HG02759 (cell line): Measurements from ENCODE around the gene AK1.
"Not testable (repeated sequence)": the region's sequence is repeated elsewhere in the genome, so short reads cannot be mapped to it uniquely, and the experiment has no call there.

Experiments
- ATAC-seq: cut with Tn5 transposase; IDR thresholded peaks from one replicate; pipeline ENCODE4 v1.9.1; 2021; ENCODE audit warnings: mild to moderate bottlenecking, moderate library complexity; ENCODE audit not compliant: unreplicated experiment

Gene AK1

DNA sequence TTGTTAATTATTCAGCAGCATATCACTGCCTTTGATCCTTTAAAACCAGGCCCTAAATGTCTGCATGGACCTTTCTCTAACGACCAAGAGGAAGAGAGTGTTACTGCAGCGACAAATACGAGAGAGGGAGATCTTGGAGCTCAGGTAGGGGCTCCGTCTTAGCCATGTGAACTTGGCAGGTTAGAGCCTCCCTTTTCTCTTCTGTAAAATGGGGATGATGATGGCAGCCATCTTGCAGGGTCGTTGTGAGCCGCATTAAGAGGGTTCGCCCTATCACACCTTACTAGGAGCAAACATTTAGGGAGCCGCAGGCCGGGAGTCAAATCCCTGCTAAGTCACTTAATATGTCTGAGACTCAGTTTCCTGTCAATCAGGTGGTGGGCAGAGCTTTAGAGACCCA lies 24.6 kb downstream of the AK1 start:
- no peak for ATAC-seq

- no peak for ATAC-seq
Measured at GRCh38 chr9:127850286-127850830, 27.1 kb downstream of the AK1 start.

GRCh38 chr9:127848756-127849504 lies 28.5 kb downstream of the AK1 start:
- no peak for ATAC-seq

DNA sequence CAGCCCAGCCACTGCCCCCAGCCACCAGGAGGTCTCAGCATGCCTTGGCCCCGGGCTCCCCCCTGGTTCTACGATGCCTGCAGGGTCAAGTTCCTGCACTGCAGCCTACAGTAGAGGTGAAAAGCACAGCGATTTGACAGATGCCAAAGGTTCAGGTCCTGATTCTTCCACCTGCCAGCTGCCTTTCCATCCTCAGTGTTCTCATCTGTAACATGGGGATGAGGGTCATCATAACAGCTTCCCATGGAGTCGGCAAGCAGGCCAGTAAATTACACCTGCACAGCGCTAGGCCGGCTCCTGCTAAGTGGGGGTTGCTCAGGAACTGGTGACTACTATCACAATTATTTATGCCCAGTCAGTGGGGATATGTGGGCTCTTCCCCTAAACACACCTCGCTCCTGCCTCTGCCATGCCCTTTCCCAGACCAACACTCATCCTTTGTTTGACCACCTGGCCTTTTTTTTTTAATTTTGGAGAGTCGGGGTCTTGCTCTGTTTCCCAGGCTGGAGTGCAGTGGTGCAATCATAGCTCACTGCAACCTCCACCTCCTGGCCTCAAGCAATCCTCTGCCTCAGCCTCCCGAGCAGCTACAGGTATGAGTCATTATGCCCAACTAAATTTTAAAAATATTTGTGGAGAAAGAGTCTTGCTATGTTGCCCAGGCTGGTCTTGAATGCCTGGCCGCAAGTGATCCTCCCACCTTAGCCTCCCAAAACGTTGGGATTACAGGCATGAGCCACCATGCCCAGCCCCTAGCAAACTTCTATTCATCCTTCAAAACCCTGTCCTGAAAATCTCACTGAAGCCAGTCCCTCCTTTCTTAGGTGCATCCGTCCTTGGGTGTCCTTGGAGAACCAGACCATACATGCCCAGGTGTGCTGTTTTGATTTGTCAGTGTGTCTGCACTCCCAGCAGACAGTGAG lies 29.4 kb downstream of the AK1 start:
- no peak for ATAC-seq

GRCh38 chr9:127847178-127847510 lies 30.3 kb downstream of the AK1 start:
- ATAC-seq = no peak

DNA sequence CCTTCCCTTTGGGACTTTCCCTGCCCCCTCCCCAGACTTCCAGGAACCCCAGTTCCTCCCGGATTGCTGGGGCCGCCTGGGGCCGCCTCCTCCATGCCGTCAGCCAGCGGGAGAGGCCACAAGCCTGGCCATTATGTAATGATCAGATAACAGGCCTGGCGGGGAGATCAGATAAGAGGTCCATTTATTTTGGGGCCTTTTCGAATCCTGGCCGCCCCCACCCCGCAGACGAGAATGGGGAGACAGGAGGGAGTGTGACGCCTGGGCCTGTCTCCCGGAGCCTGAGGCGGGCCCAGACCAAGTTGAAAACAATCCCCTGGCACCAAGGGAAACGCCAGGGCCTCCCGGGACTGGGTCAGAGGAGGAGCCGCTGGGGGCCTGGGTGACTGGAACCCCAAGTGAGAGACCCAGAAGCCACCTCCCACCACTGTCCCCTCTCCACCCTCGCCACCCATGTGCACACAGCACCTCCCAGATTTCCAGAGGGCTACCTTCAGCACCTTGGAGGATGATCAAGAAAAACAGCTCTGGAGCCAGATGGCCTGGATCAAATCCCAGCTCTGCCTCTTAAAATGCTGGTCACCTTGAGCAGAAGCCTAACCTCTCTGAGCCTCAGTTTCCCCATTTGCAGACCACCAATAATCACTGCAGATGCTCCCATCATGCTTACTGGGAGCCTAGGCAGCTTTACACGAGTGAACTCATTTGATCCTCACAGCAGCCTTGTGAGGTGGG lies 30.9 kb downstream of the AK1 start:
- ATAC-seq = no peak

DNA sequence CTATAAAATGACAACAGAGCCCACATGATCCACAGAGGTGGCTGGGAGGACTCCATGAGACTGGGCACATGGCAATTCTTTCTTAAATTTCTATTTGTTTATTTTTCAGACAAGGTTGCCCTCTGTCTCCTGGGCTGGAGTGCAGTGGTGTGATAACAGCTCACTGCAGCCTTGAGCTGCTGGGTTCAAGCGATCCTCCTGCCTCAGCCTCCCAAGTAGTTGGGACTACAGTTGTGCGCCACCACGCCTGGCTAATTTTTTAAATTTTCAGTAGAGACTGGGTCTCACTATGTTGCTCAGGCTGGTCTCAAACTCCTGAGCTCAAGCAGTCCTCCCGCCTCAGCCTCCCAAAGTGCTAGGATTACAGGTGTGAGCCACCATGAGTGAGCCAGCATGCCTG lies 31.9 kb downstream of the AK1 start:
- ATAC-seq = not testable (repeated sequence)

GRCh38 chr9:127844821-127845359 lies 32.6 kb downstream of the AK1 start:
- ATAC-seq = no peak

DNA sequence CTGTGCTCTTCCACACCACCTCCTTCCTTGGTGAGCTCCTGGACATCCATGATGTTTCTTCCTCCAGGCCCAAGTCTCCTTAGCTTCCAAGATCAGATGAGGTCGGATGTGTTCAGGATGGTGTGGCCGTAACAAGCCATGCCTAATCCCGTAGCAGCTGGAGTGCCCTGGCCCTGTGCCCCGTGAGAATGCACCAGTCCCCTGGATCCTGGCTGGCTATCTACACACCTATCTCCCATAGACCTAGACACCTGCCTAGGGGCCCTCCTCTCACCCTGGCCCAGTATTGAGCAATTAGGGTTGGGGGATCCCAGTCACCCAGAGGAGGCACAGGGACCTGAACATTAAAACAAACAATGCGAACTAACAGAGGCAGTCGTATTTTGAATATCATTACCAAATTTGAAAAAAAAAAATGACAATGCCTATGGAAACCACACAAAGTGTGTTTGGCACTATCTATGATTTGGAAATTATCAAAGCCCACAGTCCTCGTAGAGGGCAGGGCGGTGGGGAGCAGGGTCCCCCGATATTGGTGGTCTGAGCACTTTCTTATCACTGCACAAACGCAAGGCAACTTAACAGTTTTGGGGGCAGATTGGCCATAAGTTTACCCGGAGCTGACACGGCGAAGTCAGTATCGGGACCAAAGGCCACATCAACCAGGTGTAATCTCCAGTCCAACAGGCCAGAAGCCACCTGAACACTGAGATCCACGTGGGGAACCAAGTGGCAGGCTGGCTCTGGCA lies 36.2 kb downstream of the AK1 start:
- ATAC-seq = no peak

- ATAC-seq = no peak
Measured at GRCh38 chr9:127838375-127839078, 38.9 kb downstream of the AK1 start.

DNA sequence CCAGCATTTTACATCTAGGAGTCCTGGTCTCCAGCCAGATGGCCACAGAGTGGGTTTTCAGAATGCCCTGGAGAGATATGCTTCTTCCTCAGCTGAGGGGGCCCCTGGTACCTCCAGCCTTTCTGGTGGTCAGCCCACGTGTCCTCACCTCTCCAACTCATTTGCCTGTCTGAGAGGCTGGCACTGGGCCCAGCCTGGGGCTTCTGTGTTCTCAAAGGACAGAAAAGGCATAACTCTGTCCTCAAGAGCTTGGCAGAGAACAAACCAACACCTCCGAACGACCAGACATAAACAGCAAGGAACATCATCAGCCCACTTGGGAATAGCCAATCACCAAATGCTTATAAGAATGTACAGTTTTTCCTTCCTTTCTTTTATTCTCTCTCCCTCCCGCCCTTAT lies 40.1 kb downstream of the AK1 start:
- ATAC-seq = no peak

- not testable (repeated sequence) for ATAC-seq
Measured at GRCh38 chr9:127836561-127836960, 40.9 kb downstream of the AK1 start.

DNA sequence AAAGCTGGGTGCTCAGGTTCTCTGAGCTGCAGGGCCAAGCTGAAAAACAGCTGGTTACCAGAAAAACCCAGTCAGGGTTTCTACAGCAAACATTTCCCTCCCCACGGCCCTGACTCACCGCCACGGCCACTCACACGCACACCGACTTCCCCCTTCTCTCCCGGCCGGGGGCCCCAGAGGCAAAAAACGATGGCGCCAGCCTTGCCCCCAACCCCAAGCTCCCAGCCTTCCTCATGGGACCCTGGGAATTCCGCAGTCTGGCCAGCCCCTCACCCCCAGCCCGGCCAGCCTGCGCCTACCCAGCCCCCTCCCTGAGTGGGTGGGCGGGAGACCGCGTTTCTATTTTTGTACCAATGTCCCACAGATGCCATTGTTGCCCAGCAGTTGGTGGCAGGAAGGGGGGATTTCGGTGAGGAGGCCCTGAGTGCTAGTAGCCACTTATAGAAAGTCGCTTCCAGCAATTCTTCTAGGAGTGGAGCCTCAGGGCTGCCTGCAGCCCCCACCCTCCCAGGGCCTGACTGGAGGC lies 41.4 kb downstream of the AK1 start:
- ATAC-seq = no peak

- ATAC-seq = no peak
Measured at GRCh38 chr9:127833555-127833954, 43.9 kb downstream of the AK1 start.

- ATAC-seq = no peak
Measured at GRCh38 chr9:127832248-127832647, 45.2 kb downstream of the AK1 start.

DNA sequence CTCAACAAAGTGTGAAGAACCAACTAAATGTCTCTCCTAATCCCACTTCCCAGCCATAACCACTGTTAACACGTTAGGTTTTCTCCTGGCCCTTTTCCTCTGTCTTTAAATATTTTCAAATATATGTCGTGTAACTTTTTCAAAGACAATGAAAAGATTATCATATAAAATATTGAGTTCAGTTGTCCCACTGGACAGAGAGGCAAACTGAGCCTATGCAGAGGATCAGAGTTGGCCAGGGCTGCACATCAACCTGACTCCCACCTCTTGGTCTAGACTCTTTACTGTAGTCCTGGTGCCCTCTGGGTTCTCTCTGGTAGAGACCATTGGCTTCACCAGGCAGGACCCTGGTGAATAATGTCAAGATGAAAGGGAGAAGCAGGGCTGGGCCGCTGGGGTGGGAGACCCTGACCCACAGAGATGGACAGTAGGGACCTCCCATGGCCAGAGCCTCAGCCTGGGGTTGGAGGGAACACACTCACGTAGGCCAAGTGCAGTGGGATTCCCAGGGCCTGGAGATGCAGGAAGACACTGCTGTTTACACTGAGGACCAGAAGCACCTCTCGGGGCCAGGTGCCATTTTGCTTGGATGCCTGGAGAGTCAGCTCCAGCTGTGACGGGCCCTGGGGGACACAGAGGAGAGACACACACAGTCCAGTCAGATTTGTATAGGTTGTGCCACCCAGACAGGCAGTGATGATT lies 48.1 kb downstream of the AK1 start:
- no peak for ATAC-seq

- no peak for ATAC-seq
Measured at GRCh38 chr9:127828262-127829031, 49.0 kb downstream of the AK1 start.
